Panc1 (cell line): ENCODE results near the gene FAM81B.

Source experiments
- POLR2AphosphoS5 ChIP-seq: IDR thresholded peaks from 2 replicates; pipeline ENCODE4 v1.6.1; 2012; ENCODE audit warnings: mild to moderate bottlenecking, low read depth, low read length, moderate library complexity
- SIN3A ChIP-seq: IDR thresholded peaks from 2 replicates; pipeline ENCODE4 v1.6.1; 2012; ENCODE audit warnings: low read depth, mild to moderate bottlenecking, low read length, moderate library complexity, borderline replicate concordance; ENCODE audit not compliant: insufficient read depth
- TCF7L2 ChIP-seq: IDR thresholded peaks from 2 replicates; pipeline ENCODE4 v1.6.1; 2011; ENCODE audit warnings: mild to moderate bottlenecking, low read depth, low read length, inconsistent platforms
- TF ChIP-seq, protein P1 (sequence below): fragments of 450-650 bp; IDR thresholded peaks from 2 replicates; pipeline ENCODE4 v1.5.1; 2017; ENCODE audit warnings: mild to moderate bottlenecking
- TF ChIP-seq, protein P2 (sequence below), 2 experiments: IDR thresholded peaks; 2 replicates each; pipeline ENCODE4 v1.6.1; 2011 to 2012; ENCODE audit warnings: low read depth in 2 of 2, control low read depth in 1 of 2, low read length in 1 of 2, mild to moderate bottlenecking in 1 of 2, moderate library complexity in 1 of 2; ENCODE audit not compliant: insufficient read depth in 1 of 2

GRCh38 chr5:95441636-95442035, 50.5 kb downstream of the FAM81B start:
- TF ChIP-seq POLR2AphosphoS5 (no peak), TCF7L2 (no peak), SIN3A (no peak)
- TF ChIP-seq, protein P1, sequence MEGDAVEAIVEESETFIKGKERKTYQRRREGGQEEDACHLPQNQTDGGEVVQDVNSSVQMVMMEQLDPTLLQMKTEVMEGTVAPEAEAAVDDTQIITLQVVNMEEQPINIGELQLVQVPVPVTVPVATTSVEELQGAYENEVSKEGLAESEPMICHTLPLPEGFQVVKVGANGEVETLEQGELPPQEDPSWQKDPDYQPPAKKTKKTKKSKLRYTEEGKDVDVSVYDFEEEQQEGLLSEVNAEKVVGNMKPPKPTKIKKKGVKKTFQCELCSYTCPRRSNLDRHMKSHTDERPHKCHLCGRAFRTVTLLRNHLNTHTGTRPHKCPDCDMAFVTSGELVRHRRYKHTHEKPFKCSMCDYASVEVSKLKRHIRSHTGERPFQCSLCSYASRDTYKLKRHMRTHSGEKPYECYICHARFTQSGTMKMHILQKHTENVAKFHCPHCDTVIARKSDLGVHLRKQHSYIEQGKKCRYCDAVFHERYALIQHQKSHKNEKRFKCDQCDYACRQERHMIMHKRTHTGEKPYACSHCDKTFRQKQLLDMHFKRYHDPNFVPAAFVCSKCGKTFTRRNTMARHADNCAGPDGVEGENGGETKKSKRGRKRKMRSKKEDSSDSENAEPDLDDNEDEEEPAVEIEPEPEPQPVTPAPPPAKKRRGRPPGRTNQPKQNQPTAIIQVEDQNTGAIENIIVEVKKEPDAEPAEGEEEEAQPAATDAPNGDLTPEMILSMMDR: no peak
- TF ChIP-seq, protein P2, sequence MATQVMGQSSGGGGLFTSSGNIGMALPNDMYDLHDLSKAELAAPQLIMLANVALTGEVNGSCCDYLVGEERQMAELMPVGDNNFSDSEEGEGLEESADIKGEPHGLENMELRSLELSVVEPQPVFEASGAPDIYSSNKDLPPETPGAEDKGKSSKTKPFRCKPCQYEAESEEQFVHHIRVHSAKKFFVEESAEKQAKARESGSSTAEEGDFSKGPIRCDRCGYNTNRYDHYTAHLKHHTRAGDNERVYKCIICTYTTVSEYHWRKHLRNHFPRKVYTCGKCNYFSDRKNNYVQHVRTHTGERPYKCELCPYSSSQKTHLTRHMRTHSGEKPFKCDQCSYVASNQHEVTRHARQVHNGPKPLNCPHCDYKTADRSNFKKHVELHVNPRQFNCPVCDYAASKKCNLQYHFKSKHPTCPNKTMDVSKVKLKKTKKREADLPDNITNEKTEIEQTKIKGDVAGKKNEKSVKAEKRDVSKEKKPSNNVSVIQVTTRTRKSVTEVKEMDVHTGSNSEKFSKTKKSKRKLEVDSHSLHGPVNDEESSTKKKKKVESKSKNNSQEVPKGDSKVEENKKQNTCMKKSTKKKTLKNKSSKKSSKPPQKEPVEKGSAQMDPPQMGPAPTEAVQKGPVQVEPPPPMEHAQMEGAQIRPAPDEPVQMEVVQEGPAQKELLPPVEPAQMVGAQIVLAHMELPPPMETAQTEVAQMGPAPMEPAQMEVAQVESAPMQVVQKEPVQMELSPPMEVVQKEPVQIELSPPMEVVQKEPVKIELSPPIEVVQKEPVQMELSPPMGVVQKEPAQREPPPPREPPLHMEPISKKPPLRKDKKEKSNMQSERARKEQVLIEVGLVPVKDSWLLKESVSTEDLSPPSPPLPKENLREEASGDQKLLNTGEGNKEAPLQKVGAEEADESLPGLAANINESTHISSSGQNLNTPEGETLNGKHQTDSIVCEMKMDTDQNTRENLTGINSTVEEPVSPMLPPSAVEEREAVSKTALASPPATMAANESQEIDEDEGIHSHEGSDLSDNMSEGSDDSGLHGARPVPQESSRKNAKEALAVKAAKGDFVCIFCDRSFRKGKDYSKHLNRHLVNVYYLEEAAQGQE (IDR thresholded peaks at IDR 0.05; ENCODE audit: insufficient read depth in 1 of 2, low read depth in 2 of 2, low read length in 1 of 2): no peak
